A172 (cell line): ENCODE measurements around the gene TGFBR2. TPM values are rescaled to one million over a fixed set of nuclear protein-coding genes. Genes with fewer than 3 reads are reported as not detected.
"Not testable (repeated sequence)": the region's sequence is repeated elsewhere in the genome, so short reads cannot be mapped to it uniquely, and the experiment has no call there.

Experiments
- DNase-seq: peaks from one replicate; pipeline ENCODE4 v3.0.0-alpha.2; 2015; ENCODE audit warnings: low spot score
- total RNA-seq: library from RNA; depleted of rRNA; stranded (reverse); fragments of >200 nt; shearing (Covaris generic); gene quantifications from 2 replicates; pipeline ENCODE4 v1.2.3, GENCODE V29; 2014

Gene TGFBR2
- total RNA-seq, 1 experiment from 2014 or later = 16.9 TPM

GRCh38 chr3:30657914-30658313 lies 51.5 kb downstream of the TGFBR2 start:
- peak; percentile 16 for DNase-seq

DNA sequence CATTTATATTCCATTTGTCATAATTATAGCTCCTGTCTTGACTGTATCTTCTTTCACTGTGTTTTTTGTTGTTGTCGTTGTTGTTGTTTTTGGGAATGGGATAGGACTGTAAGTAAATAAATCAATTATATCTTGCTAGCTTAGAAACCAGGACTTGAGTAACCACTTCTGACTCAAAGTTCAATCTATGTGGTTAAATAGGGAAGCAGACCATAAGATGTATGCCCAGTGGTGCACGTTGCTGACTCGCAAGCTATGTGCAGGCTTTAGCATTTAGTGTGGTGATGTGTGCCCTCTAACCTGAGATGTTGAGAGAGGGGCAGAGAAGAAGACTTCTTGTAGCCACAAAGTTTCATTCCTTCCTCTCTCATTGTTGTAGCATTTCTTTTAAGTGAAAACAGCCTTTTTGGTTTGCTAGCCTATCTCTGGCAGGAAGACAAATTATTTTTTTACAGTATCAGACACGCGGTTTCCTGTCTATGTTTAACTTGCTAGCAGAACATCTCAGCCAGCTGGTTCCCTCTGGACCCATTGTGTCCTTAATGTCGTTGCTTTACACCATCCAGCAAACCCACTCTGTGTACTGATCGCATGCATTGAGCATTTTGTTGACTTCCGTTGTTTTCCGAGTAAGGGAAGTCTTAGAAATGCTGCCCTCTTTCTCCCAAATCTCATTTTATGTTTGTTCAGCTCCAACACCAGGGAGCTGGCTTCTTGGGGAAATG lies 52.1 kb downstream of the TGFBR2 start:
- DNase-seq = peak; percentile 51

- DNase-seq = peak; percentile 86
Observed at GRCh38 chr3:30659270-30660130, 53.1 kb downstream of the TGFBR2 start.

GRCh38 chr3:30660136-30660535 lies 53.7 kb downstream of the TGFBR2 start:
- no peak for DNase-seq

- DNase-seq = no peak
Observed at GRCh38 chr3:30660656-30661055, 54.3 kb downstream of the TGFBR2 start.

DNA sequence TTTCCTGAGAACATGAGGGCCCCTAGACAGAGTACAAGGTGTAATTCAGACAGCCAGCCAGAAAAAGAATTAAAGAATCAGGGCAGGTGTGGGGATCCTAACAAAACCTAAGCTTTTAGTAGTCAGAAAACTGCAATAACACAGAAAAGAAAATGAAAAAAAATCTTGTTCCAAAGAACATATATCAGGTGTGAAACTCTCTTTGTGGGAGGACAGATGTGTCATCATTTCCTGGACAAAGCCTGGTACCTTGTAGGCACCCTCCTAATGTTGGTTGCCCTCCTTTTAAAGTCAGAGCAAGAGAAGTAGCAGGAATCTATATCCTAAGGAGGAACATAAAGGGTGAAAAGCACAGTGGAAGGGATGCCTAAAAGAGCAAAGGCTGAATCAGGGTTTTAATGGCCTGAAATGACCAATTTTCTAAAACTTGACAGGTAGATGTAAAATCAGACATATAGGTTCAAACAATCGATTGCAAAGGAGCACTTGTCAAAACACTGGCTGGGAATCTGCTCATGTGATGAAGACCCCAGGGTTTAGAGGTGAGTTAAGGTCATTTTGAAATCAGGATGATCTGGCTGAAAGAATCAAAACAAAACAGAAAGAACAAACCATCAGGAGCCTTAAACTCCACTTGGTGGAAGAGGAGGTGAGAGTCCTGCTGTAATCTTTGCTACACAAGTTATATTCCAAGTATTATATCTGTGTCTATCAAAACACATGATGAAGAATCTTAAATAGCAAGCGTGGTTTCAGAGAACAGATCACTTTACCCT lies 54.9 kb downstream of the TGFBR2 start:
- DNase-seq = no peak

GRCh38 chr3:30662836-30663235 lies 56.4 kb downstream of the TGFBR2 start:
- no peak for DNase-seq

DNA sequence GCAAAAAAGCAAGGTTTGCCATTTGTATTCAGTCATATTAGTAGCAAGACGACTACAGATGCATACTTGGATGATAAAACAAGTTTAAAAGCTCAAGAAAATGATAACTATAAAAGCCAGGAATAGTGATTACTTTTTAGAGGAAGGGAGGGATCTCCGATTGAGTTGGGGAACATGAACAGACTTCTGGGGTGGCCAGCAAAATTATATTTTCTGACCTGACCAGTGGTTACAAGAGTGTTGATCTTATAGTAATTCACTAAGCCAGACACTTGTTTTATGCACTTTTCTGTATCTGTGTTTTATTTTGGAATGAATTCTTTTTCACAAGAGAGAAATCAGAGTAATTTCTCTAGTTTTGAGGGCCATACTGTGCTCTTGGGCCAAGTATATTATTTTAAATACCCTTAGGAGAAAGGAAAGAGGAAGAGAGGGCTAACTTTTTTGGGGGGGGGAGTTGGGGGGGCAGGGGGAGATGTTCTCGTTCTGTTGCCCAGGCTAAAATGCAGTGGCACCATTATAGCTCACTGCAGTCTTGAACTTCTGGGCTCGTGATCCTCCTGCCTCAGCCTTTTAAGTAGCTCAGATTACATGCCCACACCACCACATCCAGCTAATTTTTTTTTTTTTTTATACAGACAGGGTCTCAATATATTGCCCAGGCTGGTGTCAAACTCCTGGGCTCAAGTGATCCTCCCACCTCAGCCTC lies 57.3 kb downstream of the TGFBR2 start:
- DNase-seq = no peak

DNA sequence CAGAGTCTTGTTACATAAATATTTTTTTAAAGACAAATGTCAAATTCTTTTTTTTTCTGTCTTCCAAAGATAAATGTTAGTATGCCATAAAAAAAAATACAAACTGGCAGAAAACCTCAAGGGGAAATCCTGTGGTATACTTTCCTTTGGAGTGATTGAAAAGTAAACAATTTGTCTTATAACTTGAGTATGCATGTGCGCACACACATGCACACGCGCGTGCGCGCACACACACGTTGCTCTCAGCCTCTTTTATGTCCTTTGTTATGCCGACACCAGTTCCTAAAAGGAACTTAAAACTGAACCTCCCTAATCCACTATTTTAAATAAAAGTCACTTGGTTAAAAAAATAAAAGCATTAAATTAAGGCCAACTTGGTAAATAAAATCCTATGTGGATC lies 58.1 kb downstream of the TGFBR2 start:
- DNase-seq = no peak

- DNase-seq = no peak
Observed at GRCh38 chr3:30664884-30665283, 58.5 kb downstream of the TGFBR2 start.

DNA sequence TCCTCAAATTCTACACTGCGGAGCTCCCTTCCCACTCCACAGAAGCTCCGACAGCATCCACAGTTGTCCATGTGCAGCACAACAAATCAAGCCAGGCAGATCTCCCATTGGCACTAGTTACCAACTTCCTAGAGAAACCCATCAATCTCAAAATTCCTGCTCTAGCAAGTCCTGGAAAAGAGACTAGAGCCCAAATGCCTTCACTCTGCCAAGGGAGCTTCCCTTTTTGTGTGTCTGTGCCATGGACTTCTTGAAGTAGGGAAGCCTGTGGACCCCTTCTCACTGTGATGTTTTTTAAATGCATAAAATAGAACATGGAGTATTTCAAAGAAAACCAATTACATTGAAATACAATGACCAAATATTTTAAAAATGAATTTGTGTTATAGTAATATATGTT lies 59.1 kb downstream of the TGFBR2 start:
- no peak for DNase-seq

DNA sequence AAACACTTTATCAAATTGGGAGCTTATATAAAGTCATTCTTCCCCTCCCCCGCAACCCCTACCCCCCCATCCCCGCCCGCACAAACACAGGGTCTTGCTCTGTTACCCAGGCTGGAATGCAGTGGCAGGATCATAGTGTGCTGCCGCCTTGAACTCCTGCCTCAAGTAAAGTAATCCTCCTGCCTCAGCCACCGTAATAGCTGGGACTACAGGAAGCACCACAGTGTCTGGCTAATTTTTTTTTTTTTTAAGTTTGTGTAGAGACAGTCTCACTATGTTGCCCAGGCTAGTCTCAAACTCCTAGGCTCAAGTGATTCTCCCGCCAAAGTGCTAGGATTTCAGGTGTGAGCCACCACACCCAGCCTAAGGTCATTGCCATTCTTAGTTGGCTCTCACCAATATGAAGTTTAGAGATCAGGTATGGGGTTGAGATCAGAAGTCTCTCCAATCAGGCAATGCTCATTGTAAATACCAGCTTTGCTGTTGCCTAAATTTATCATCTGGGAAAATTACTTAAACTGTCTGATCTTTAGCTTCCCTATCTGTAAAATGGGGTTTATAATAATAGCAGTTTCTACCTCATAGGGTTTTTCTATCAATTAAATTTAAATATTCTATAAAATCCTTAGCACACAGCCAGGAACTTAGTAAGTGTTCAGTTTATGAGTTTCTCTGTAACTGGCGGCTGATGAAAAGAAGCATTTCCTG lies 60.3 kb downstream of the TGFBR2 start:
- DNase-seq = no peak

- no peak for DNase-seq
Observed at GRCh38 chr3:30667280-30667651, 60.9 kb downstream of the TGFBR2 start.

DNA sequence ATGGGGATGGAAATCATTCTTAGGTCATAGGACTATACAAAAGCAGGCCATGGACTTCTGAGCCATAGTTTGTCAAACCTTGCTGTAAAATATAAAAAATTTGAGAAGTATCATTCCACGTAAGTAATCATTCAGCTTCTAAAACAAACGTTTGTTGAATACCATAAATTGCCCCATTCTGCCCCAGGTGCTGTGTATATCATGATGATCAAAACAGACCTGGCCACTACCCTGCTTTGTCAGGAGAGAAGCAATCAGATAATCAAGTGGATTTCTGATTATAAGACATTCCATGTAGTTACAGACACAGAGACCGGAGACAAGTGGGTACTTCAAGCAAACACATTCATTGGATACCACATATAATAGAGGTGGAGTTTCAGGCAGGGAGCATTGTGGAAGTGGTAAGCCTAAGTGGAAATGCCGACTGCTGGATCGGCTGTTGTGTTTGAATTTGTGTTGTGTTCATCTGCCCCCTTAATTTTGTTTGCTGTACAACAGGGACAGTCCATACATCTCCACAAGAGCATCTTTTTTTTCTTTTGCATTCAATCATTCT lies 61.7 kb downstream of the TGFBR2 start:
- no peak for DNase-seq

DNA sequence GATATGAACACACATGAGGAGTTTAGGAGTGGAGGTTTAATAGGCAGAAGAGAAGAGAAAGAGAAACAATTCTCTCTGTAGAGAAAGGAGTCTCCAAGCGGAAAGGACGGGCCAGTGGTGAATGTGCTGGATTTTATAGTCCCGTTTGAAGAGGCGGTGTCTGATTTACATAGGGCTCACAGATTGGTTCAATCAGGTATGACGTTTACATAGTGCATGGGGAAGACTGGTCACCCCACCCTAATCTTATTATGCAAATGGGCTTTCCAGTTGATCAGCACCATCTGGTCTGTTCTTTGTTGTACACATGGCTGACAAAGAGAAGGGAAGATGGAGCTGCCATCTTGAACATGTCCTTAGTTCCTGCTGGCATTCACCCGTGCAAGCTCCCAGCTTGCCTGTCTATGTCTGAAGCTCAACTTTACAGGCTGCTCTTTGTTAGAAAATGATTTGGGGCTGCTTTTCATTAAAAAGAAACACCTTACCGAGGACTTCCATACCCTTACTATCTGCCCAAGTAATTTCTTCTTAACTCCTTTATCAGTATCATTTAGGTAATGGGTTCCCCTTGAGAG lies 63.0 kb downstream of the TGFBR2 start:
- not testable (repeated sequence) for DNase-seq

- no peak for DNase-seq
Observed at GRCh38 chr3:30670292-30670691, 63.9 kb downstream of the TGFBR2 start.

DNA sequence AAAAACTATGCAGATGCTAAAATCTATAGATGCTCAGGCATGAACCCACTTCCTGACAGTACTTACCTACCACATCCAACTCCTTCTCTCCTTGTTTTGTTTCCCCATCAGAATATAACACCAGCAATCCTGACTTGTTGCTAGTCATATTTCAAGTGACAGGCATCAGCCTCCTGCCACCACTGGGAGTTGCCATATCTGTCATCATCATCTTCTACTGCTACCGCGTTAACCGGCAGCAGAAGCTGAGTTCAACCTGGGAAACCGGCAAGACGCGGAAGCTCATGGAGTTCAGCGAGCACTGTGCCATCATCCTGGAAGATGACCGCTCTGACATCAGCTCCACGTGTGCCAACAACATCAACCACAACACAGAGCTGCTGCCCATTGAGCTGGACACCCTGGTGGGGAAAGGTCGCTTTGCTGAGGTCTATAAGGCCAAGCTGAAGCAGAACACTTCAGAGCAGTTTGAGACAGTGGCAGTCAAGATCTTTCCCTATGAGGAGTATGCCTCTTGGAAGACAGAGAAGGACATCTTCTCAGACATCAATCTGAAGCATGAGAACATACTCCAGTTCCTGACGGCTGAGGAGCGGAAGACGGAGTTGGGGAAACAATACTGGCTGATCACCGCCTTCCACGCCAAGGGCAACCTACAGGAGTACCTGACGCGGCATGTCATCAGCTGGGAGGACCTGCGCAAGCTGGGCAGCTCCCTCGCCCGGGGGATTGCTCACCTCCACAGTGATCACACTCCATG lies 65.3 kb downstream of the TGFBR2 start:
- no peak for DNase-seq

GRCh38 chr3:30672287-30672735 lies 65.9 kb downstream of the TGFBR2 start:
- no peak for DNase-seq

DNA sequence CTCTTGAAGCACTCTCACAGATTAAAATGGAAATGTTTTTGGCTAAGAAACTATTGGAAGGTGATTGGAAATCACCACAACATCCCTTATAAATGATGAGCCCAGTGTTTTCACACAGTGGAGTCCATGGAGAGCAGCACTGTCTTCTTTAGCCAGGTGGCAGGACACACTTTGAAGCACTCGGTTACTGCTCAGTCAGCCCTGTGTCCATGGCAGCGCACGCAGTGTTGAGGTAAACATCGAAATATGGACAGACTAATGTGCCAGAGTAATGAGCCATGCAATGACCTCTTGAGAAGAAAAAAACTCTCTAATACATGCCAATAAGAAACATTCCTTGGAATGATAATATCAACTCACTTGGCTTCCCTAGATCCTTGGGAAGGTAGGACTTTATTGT lies 66.6 kb downstream of the TGFBR2 start:
- no peak for DNase-seq
